GM12891 (cell line): ENCODE measurements around the gene KRT35.

ENCODE experiments used
- SPI1 ChIP-seq: IDR thresholded peaks from 2 replicates; pipeline ENCODE4 v1.6.1; 2011; ENCODE audit warnings: low read depth, low read length, control low read depth
- TAF1 ChIP-seq: IDR thresholded peaks from 2 replicates; pipeline ENCODE4 v1.6.1; 2011; ENCODE audit warnings: low read depth, low read length, control low read depth

- TF ChIP-seq TAF1, result no peak
- TF ChIP-seq SPI1, result no peak
These were observed 47.4 kb downstream of the KRT35 start for GRCh38 chr17:41433586-41433985.
